DMS 273 (cell line): ENCODE measurements around the gene TRAPPC5.

Source experiments
- DNase-seq: peaks from one replicate; lab custom pipeline; 2025; ENCODE audit not compliant: unreplicated experiment; lab: John Stamatoyannopoulos, UW

TRAPPC5 gene

DNA sequence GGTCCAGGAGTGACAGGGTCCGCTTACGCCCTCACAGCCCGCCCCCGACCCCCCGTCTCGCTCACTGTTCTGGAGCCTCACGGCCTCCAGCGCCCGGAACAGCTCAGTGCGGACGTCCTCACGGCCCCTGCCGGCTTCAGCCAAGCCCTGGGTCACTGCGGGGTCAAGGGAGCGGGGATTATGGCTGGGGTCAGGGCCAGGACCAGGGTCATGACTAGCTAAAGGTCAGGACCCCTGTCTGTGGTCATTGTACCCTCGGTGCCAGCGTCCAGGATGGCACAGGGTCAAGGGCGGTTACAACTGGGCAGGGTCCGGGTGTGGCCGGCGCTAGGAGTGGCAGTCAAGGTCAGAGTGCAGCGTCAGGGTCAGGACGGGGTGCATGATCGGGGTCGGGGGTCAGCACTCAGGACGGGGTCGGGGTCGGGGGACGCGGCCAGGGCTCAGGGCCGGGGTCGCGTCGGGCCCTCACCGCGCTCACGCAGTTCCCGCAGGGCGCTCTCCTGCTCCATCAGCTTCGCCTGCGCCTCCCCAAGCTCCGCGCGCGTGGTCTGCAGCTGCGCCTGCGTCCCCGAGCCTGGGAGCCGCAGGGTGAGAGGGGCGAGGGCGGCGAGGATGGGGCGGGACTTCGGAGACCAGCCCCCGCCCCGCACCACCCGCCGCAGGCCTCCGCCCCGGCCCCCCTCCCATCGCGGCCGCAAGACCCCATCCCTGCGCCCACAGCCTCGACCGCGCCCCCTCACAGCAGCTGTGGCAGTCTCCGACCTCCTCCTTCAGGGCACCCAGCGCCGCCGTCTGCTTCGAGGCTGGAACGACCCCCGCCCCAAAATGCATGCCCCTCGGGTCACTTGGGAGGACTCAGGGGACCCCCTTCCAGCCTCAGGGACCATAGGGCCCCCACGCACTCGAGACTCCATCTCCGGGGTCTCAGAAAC lies 49.9 kb downstream of the TRAPPC5 start:
- no peak for DNase-seq

DNA sequence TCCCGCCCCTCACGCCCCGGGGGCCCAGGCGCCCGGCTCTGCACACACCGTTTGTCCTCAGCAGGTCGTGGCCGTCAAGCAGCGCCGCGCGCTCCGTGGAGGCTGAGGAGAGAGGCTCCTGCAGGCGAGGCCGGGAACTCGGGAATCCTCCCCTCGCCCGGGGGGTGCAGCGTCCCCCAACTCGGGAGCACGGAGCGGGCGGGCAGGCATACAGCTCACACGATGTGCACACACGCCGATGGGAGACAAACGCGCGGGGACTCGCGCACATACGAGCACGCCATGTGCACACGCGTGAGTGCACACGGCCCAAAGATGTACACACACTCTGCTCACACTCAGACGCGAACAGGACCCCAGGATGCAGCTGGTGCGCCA lies 50.6 kb downstream of the TRAPPC5 start:
- no peak for DNase-seq

- DNase-seq = no peak
Measured at GRCh38 chr19:7731615-7732014, 51.0 kb downstream of the TRAPPC5 start.

DNA sequence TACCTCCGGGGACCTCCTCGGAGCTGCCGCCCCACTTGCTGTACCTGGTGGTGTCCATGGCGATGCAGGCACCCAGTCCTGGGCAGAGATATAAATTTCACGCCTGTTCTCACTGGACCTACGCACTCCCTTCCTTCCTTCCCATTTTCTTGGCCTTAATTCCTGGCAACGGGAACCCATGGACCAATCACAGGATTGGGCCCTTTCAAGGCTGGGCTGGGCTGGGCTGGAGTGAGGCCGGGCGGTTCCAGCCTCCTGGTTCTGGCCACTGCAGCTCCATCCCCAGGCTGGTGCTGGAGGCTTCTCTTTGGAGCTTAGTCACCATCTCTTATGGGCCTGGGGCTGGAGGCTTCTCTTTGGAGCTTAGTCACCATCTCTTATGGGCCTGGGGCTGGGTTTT lies 51.4 kb downstream of the TRAPPC5 start, which contains the start of gene CLEC4G:
Gene CLEC4G, minus strand, starts transcription at position 66 of the 400 bp plus-strand sequence. Its CDS starts 8 bp downstream, at position 58.
- DNase-seq = no peak

GRCh38 chr19:7733376-7733775 lies 52.7 kb downstream of the TRAPPC5 start:
- no peak for DNase-seq

- DNase-seq = no peak
Measured at GRCh38 chr19:7734220-7735203, 53.9 kb downstream of the TRAPPC5 start.

GRCh38 chr19:7736148-7736547 lies 55.5 kb downstream of the TRAPPC5 start:
- DNase-seq = no peak

DNA sequence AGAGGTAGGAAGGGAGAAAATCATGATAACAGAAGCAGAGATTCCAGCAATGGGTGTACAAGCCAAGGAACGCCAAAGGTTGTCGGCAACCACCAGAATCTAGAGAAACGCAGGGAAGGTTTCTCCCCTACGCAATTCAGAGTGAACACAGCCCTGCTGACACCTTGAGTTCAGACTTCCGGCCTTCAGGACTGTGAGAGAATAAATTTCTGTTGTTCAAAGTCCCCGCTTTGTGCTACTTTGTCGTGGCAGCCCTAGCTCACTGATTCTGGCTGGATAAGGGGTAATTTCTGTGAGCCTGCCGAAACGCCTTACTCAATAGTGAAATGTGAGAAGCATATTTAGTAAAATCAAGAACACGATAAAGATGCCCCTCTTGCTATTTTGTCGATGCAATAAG lies 56.6 kb downstream of the TRAPPC5 start:
- DNase-seq = no peak
